Left renal pelvis (tissue), 4 donors: ENCODE measurements around the gene FOXP3. TPM values are rescaled to one million over a fixed set of nuclear protein-coding genes. Genes with fewer than 3 reads are reported as not detected.
"Not testable (repeated sequence)": the region's sequence is repeated elsewhere in the genome, so short reads cannot be mapped to it uniquely, and the experiment has no call there.

Experiments used
- DNase-seq, 4 donors: peaks; one replicate each; pipeline ENCODE4 v3.0.0-alpha.2; 2013; ENCODE audit warnings: low read depth in 4 of 4, low spot score in 3 of 4
- polyA plus RNA-seq, 4 donors: library from polyadenylated mRNA; unstranded; fragments of 120-200 nt; gene quantifications; one replicate each; pipeline ENCODE4 v1.2.1, GENCODE V29; 2013; ENCODE audit not compliant: insufficient read length in 4 of 4

Gene FOXP3, protein sequence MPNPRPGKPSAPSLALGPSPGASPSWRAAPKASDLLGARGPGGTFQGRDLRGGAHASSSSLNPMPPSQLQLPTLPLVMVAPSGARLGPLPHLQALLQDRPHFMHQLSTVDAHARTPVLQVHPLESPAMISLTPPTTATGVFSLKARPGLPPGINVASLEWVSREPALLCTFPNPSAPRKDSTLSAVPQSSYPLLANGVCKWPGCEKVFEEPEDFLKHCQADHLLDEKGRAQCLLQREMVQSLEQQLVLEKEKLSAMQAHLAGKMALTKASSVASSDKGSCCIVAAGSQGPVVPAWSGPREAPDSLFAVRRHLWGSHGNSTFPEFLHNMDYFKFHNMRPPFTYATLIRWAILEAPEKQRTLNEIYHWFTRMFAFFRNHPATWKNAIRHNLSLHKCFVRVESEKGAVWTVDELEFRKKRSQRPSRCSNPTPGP
- polyA plus RNA-seq = under 1 TPM; 0.66 to 0.85 (median 0.79) TPM

DNA sequence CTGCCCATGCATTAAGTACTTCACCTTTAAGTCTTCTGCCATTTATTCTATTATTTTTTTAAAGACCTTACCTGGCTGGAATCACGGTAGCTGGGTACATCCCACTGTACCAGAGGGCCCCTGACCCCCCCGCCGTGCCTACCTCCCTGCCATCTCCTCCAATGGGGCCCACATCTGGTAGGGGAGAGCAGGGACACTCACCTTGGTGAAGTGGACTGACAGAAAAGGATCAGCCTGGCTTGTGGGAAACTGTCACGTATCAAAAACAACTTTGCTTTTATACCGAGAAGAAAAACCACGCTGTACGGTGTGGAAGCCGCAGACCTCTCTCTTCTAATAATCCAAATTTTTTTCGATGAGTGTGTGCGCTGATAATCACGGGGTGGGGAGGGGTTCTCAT is at the start of gene FOXP3:
Gene FOXP3, minus strand, starts transcription at position 251 of the 400 bp plus-strand sequence. CDS start 6,205 bp downstream, outside the sequence.
- no peak for DNase-seq

DNA sequence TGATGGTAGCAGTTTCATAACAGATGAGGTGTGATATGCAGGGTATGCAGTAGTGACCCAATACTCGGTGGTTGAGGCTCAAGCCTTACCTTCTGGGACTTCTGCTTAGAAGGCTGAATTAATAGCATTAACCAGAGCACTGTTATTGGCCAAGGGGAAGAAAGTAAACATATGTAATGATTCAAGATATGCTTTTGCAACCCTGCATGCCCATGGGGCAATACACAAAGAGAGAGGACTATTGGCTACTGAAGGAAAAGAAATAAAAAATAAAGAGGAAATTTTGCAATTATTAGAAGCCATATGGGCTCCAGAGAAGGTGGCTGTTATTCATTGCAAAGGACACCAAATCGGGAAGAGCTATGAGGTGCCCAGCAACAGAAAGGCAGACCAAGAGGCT is 47.7 kb upstream of the FOXP3 start:
- no peak for DNase-seq

DNA sequence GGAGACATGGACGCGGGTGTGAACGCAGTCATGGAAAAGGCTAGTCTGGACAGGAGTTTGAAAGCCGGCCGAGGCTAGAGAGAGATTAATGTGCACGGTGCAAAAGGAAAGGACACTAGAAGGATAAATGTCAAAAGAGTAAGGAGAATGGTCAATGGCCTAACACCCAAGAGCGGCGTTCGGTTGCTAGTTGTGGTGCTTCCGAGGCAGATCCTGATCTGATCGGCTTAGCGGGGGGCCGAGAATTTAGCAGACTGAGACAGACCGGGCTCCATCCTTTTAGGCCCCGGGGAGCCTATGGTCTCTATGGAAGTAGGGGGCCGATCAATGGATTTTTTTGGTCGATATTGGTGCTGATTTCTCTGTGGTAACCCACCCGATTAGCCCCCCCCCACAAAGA is 45.9 kb upstream of the FOXP3 start:
- DNase-seq = no peak

DNA sequence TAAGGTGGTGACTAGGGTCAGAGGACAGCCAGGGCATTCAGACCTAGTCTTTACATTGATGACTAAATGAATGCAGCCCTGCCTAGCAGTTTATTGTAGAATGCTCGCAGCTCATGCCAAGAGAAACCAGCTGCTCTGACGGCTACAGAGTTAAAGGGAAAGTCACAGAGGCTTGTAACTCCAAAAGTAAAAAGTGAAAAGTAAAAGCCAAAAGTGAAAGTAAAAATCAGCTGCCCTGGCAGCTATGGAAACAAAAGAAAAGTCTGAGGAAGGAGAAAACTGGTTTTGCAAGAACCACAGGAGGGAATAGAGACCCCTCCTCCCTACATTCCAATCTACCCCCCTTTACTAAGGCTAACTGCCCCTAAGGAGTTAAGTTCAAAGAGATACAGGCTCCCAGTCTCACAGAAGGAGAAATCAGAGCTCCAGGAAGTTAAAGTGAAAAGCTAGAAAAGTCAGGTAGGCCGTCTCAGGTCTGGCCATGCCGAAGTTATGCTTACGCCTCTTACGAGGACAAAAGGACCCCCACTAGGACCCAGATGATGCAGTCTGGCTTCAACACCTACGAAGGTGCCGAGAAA is 45.0 kb upstream of the FOXP3 start:
- DNase-seq = no peak

DNA sequence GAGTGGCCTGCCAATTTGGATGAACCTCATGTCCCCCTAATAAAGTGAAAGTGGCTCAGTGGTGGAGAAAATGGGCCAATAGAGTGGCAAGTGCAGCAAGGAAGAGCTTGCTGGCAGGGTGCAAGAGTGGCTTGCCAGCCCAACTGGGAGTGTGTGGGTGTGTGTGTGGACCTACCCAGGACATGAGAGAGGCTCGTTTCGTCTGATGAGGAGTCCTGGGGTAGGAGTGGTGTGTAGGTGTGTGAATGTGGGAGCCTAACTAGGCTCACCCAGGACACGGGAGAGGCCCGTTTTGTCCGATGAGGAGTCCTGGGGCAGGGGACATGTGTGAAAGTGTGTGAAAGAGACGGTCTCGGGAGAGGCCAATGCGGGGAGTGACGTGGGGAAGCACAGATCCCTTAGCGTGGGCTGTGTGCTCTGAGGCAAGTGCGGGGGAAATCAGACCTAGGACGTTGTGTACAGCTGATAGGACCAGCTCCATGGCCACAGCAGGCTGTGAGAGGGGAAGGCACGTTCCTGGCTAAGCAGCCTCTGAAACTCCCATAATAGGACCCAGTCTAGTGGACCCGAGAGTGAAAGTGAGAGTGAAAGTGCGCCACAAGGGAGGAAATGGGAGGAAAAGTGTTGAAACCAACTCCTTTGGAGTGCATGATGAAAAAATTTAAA is 44.2 kb upstream of the FOXP3 start:
- DNase-seq = no peak

DNA sequence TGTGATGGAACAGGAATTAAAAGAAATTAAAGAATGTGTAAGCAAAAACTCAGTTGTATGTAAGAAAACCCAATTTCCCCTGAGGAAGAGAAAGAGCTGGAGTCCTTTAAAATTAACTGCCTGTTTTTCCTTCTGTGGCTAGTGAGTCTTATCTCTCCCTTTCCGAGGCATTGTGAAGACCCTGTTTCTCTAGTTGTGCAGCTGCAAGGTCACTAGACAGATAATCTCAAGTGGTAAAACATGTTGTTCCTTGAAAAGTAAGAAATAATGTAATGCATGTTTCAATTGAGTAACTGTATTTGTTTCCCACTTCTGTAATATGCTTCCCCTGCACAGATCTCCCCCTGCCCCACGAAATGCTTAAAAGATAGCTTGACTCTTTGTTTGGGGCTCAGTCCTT is 43.3 kb upstream of the FOXP3 start:
- not testable (repeated sequence) for DNase-seq

DNA sequence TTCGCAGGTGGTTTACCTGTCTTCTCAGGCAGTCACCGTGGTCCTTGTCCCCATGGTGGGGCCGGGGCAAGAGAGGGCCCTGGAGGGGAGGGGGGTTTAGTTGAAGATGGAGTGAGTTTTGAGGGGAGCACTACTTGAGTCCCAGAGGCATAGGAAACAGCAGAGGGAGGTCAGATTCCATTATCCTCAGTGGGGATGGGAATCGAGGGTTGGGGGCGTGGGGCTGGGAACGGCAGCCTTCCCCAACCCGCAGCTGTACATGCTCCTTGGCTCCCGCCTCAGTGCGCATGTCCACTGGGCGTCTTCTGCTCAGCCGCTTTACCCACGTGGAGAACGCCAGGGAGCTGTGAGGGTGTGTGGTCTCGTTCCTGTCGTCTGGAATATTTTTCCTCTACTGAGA is 38.8 kb upstream of the FOXP3 start, which contains the start of gene GAGE10:
Gene GAGE10, plus strand, starts transcription at position 301 of the 400 bp plus-strand sequence. CDS start 1,214 bp downstream, outside the sequence.
- DNase-seq = no peak

DNA sequence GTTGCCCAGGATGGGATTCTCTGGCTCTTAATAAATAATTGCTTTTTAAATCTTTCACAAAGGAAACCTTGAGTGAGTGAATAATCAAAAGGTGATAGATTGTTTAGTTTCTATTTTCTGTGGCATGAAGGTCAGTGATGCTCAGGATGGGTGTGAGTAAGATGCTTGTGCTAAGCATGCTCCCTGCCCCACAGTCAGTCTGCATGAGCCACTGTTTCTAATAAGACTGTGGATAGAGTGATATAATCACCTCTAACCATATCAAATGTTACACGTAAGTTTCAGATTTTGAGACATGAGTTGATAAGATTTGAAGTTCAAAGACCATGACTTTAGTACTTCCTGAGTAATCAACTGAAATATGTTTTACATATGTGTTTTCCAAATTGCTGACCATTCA is 36.2 kb upstream of the FOXP3 start:
- no peak for DNase-seq

DNA sequence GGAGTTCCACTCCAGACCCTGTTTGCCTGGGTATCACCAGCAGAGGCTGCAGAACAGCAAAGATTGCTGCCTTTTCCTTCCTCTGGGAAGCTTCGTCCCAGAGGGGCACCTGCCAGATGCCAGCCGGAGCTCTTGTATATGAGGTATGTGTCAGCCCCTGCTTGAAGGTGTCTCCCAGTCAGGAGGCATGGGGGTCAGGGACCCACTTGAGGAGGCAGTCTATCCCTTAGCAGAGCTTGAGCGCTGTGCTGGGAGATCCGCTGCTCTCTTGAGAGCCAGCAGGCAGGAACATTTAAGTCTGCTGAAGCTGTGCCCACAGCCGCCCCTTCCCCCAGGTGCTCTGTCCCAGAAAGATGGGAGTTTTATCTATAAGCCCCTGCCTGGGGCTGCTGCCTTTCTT is 34.8 kb upstream of the FOXP3 start:
- DNase-seq = not testable (repeated sequence)

DNA sequence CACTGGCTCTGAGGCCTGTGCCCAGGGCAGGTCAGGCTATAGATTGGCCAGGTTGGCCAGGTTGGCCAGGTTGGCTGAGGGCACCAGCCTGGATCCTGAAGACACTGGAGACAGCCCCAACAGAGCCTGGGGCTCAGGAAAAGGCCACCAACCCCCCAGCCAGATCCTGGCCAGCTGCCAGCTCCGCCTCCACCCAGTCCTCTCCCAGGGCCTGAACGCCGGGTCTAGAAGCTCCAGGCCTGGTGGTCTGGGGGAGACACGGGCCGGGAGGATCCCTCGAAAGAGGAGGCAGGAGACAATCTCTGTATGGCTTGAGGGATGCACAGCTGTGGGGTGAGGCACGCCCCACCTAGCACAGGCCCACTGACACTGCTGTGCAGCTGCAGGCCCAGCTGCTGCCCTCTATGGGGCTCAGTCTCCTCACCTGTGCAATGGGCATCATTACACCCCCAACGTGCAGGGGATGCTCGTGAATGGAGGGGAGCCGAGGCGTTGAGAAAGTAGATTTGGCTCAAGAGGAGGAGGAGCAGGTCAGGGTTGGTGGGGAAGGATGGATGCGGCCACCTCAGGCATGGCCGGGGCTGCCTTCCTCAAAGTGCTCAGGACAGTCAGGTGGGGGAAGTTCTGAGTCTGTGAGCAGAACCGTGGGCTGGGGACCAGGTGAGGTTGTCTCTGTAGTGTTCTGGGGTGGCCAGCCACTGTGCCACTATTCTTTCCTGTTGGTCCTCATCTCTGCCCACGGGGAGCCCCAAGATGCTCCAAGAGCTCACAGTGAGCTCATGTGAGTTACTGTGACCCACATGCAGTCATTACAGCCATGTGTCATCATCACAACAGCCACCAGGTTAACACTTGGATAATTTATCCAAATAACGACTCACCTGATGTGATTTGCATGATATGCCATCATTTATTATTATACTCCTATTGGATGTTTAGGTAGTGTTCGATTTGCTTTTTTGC is 28.2 kb upstream of the FOXP3 start:
- no peak for DNase-seq

DNA sequence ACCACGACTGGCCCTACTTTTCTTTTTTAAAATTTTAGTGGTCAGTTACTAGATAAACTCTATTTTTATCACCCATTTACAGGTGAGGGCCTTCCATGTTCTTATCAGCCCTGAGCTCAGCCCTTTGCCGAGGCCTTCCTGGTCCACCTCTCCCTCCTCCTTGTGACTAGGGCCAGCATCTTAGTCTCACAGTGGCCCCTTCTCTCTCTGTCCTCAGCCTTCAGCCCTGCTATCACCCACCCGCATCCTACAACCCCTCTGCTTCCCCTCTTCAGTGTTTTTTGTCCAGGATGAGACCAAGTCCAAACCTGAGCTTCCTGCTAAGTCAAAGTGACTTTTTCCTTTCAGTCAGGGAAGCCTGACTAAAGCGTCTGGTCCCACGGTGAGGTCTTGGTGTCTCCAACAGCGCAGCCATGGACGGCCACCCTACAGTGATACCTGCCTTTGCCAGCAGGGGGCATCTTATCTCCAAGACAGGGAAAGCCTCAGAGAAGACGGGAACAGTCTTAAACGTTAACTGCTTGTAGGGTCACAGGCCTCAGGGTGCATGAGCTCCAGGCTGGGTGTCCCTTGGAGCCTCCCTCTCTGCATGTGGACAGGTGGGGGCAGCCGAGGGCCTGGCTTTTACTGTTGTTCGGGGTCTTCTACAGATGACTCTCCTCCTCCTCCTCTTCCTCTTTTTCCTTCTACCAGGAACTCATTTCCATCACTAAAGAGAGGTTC is 27.3 kb upstream of the FOXP3 start:
- no peak for DNase-seq

DNA sequence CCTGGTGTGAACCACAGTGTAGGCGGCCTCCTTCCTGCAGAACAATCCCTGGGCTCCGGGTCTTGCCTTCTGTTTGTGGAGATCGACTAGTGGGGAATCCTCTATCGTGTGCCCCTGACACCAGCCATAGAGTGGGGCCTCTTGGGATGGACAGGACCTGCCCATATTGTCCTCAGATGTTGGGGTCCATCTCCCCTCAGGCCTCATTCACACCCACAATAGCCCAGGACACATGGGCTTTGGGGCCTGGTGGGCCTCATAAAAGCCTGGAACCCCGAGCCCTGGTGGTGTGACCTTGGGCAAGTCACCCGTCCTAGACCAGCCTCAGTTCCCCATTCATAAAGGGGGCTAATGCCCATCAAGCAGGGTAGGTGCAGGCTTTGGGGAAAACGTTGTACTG is 25.7 kb upstream of the FOXP3 start:
- no peak for DNase-seq

DNA sequence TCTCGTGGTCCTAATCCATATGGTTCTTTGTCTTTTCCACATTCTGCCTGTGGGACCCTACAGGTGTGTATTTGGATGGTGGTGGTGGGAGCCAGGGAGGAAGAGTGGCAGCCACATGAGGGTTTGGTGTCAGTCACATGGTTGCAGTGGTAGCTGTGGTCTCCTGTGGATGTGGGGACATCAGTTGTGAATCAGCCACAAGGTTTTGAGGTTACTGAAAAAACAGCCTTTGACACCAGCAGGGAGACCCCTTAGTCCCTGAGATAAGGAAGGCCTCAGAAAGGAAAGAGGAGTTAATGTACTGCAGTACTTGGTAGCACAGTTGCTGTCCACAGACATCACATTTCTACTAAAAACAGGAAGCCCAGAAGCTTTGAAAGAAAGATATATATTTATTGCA is 23.2 kb upstream of the FOXP3 start:
- no peak for DNase-seq

DNA sequence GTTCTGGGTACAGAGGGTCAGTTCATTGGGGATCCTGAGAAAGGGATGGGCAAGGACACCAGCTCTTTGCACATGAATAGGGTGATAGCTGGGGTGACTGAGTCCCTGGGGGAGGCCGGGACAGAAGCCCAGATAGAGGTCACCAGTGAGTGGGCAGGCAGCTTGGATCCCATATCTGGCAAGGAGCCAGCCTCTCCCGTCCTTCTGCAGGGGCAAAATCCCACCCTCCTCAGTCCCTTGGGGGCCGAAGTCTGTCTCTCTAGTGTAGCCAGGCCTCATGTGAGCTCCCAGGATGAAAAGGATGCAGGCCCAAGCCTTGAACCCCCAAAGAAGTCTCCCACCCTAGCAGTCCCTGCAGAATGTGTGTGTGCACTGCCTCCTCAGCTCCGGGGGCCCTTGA is 22.1 kb upstream of the FOXP3 start:
- no peak for DNase-seq

DNA sequence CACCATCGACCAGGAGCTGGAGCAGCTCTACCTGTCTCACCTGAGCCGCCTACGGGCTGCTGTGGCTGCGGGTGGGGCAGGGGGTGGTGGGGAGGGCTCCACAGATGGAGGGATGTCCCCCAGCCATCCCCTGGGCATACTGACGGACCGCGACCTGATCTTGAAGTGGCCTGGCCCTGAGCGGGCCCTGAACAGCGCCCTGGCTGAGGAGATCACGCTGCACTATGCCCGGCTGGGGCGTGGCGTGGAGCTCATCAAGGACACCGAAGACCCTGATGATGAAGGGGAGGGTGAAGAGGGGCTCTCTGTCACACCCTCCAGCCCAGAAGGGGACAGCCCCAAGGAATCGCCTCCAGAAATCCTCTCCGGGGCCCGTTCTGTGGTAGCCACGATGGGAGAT is 21.6 kb upstream of the FOXP3 start:
- no peak for DNase-seq

DNA sequence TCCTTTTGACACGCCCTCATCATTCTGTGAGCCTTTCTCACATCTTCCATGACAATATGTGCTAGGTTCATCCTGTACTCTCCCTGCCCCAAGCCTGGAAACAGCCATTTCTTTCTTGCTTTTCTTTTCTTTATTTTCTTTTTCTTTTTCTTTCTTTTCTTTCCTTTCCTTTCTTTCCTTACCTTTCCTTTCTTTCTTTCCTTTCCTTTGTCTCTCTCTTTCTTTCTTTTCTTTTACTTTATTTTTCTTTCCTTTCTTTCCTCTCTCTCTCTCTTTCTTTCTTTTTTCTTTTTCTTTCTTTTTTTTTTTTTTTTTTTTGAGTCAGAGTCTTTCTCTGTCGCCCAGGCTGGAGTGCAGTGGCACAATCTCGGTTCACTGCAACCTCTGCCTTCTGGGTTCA is 19.7 kb upstream of the FOXP3 start:
- DNase-seq = no peak

DNA sequence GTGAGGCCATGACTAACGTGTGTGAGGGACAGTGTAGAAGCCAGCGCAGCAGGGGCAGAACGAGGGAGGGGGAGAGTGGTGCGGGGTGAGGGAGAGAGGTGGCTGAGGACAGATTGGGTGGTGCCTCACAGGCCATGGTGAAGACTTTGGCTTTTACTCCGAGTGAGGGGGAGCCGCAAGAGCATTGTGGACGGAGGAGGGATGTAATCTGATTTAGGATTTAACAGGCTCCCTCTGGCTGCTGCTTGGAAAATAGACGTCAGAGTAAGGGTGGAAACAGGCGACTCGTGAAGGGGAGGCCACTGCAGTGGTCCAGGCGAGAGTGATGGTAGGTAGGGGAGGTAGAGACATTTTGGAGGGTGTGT is 18.1 kb upstream of the FOXP3 start:
- DNase-seq = no peak

DNA sequence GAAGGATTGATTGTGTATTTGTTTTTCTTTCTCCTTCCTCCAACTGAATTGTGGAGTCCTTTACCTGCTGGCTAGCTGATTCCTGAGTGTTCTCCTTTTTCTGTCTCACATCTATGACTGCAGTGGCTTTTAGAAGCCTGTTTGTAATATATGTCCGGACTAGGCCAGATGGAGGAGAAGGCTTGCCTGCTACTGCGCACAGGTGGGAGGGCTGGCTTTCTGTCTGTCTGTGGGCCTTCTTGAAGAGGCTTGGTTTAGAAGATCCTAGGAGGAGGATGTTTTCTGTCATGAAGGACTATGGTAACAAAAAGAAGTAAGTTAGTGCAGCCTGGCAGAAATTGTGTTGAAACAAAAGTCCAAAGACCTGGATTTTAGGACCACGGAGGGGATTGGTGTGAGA is 13.6 kb upstream of the FOXP3 start:
- DNase-seq = no peak

DNA sequence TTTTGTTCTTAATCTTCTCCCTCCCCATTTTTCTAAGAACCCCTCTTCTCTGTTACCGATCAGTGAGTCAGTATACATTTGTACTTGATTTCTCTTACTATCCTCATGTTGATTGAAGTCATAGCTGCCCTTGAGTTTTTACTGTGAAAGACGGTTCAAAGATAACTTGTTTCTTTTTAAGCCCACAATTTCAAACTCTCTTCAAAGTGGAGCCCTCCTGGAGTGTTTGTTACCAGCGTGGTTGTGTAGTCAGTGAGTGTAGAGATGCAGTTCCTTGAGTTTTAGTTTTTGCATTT is 13.0 kb upstream of the FOXP3 start:
- DNase-seq = no peak
